ENCODE data around the gene AUTS2.

DNA sequence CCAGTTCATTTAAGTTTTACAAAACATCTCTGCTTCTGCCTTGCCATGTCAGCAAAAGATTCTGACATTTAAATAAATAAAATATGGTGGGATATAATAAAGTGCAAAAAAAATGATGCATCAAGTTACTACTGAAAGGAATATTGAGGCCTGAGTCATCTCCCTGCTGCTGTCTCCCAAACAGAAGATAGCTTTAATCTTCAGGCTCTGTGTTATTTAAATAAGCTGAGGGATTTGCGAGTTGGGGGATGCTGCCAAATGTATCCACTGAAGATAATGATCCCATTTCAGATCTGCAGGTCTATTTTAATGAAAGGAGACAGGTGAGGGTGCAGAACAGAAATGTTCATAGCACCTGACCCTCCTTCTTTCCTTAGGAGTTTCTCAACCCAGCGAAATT lies 720.8 kb downstream of the AUTS2 start:
- TF ChIP-seq, protein P1, sequence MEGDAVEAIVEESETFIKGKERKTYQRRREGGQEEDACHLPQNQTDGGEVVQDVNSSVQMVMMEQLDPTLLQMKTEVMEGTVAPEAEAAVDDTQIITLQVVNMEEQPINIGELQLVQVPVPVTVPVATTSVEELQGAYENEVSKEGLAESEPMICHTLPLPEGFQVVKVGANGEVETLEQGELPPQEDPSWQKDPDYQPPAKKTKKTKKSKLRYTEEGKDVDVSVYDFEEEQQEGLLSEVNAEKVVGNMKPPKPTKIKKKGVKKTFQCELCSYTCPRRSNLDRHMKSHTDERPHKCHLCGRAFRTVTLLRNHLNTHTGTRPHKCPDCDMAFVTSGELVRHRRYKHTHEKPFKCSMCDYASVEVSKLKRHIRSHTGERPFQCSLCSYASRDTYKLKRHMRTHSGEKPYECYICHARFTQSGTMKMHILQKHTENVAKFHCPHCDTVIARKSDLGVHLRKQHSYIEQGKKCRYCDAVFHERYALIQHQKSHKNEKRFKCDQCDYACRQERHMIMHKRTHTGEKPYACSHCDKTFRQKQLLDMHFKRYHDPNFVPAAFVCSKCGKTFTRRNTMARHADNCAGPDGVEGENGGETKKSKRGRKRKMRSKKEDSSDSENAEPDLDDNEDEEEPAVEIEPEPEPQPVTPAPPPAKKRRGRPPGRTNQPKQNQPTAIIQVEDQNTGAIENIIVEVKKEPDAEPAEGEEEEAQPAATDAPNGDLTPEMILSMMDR (IDR thresholded peaks at IDR 0.05; ENCODE audit: low read length) = no peak
- no peak for TF ChIP-seq EZH2 (IDR thresholded peaks at IDR 0.05; ENCODE audit: borderline replicate concordance, low read length)

All from OCI-LY1 (cell line).